ENCODE data around the gene CFAP43.

DNA sequence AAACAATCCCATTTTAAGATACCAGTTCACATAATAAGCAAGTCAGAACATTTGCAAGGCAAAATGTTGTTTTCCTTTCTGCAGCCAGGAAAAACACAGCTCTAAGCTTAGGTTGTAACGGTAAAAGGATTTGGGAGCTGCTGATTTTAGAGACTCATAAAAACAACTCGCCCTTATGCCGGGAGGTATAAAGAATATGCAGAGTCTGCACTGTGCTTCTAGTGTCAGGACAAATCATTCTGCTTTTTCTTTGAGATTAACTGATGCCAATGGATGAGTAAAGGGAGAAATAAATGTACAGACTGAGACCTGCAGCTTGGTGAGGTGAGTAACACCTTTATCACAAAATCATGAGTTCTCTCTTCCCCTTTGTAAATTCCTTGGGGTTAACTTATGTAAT is 112.2 kb downstream of the CFAP43 start:
- TF ChIP-seq, protein P1, sequence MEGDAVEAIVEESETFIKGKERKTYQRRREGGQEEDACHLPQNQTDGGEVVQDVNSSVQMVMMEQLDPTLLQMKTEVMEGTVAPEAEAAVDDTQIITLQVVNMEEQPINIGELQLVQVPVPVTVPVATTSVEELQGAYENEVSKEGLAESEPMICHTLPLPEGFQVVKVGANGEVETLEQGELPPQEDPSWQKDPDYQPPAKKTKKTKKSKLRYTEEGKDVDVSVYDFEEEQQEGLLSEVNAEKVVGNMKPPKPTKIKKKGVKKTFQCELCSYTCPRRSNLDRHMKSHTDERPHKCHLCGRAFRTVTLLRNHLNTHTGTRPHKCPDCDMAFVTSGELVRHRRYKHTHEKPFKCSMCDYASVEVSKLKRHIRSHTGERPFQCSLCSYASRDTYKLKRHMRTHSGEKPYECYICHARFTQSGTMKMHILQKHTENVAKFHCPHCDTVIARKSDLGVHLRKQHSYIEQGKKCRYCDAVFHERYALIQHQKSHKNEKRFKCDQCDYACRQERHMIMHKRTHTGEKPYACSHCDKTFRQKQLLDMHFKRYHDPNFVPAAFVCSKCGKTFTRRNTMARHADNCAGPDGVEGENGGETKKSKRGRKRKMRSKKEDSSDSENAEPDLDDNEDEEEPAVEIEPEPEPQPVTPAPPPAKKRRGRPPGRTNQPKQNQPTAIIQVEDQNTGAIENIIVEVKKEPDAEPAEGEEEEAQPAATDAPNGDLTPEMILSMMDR (IDR thresholded peaks at IDR 0.05) = no peak
- TF ChIP-seq POLR2A (IDR thresholded peaks at IDR 0.05) (no peak), POLR2AphosphoS5 (IDR thresholded peaks at IDR 0.05) (no peak), EP300 (IDR thresholded peaks at IDR 0.05) (no peak)

All from suprapubic skin (tissue), 4 donors.